Measurements from ENCODE around the gene MECP2. TPM values are rescaled to one million over a fixed set of nuclear protein-coding genes. Genes with fewer than 3 reads are reported as not detected.

Gene MECP2
- total and polyA plus RNA-seq, 2 experiments from 2014 or later = 18.1 to 19.4 TPM

DNA sequence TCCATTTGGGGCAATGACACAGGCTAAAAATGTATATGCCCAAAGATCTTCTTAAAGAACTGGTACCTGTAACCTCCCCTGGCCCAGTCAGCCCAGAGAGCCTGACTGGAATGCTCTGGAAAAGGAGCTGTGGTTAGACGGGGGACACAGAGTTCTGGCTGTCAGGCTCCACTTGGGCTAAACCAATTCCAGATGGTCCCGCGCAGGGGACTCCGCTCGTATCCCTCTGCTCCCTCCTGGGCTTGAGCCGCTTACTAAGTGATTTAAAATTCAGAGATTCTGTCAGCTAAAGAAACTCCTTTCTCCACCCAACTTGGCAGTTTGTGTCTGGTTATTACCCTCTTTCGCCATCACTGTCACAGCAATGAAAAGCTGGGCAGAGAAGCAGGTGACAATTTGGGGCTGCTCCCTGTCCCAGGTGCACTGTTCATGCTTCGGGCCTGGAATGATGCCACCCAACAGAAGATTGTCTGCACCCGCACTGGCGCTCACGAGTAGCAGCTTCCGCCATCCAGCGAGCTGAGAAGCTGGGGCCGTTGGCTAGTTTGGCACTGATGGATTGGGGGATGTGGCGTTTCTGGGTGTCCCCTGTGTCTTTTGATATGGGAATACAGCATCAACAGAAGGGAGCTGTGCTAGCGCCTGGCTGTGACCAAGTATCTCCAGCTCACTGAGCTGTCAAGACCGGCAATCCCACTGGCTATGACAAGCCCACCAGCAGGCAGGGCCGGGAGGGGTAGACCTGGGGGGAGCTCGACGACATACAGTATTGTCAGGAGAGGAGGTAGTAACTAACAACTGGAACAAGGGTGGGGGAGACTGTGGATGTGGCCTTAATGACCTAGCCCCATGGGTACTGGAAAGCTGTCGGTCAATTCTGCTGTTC lies 71.1 kb downstream of the MECP2 start:
- H3K4me1 ChIP-seq (ENCODE audit: insufficient read depth) = no peaks in the 10 kb centered on the region
- H3K9me3 ChIP-seq (ENCODE audit: low read depth) = no peaks in the 10 kb centered on the region
- H4K20me1 ChIP-seq (ENCODE audit: insufficient read depth, poor library complexity, severe bottlenecking) = no peaks in the 10 kb centered on the region
- WGBS (ENCODE audit: low lambda C conversion rate, missing lambda C conversion rate) = 88% methylated on average over 21 of the region's 21 CpGs
- no peak for DNase-seq (ENCODE audit: low spot score)
- TF ChIP-seq, protein P1, sequence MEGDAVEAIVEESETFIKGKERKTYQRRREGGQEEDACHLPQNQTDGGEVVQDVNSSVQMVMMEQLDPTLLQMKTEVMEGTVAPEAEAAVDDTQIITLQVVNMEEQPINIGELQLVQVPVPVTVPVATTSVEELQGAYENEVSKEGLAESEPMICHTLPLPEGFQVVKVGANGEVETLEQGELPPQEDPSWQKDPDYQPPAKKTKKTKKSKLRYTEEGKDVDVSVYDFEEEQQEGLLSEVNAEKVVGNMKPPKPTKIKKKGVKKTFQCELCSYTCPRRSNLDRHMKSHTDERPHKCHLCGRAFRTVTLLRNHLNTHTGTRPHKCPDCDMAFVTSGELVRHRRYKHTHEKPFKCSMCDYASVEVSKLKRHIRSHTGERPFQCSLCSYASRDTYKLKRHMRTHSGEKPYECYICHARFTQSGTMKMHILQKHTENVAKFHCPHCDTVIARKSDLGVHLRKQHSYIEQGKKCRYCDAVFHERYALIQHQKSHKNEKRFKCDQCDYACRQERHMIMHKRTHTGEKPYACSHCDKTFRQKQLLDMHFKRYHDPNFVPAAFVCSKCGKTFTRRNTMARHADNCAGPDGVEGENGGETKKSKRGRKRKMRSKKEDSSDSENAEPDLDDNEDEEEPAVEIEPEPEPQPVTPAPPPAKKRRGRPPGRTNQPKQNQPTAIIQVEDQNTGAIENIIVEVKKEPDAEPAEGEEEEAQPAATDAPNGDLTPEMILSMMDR (IDR thresholded peaks at IDR 0.05; ENCODE audit: poor library complexity) = no peak
- TF ChIP-seq EZH2 (IDR thresholded peaks at IDR 0.05; ENCODE audit: borderline replicate concordance) = no peak
- no peak for TF ChIP-seq EZH2phosphoT487 (IDR thresholded peaks at IDR 0.05; ENCODE audit: low read depth, severe bottlenecking, unreplicated experiment)
- H2AFZ ChIP-seq = no peak overlapping the region
- H3K9me2 ChIP-seq (replicated peaks; ENCODE audit: insufficient read depth) = no peaks in the 10 kb centered on the region
- no peak overlapping the region for H3K27ac ChIP-seq
- H3K27me3 ChIP-seq = no peaks in the 10 kb centered on the region
- no peak overlapping the region for H3K4me2 ChIP-seq
- no peak overlapping the region for H3K4me3 ChIP-seq
- no peaks in the 10 kb centered on the region for H3K79me2 ChIP-seq
- no peaks in the 10 kb centered on the region for H3K36me3 ChIP-seq (replicated peaks; ENCODE audit: insufficient read depth, low read depth)

DNA sequence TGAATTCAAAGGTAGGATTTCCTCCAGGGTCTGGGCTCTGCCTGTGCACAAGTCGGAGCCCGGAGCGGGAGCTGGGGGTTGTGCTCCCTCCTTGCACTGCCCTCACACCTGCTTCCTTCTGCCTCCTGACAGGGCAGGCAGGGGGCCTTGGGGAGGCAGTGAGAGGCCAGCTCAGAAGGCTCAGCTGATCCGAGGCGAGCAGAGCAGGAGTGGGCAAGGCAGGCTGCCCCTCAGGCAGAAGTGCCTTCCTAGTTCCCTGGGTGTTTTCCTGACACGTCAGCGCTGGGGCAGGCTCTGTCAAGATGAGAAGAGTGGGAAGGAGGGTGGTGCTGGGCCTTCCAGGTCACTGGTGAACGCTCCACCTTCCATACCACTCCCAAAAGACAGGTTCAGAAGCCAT lies 72.3 kb downstream of the MECP2 start:
- H2AFZ ChIP-seq = no peak overlapping the region
- no peaks in the 10 kb centered on the region for H3K79me2 ChIP-seq
- H3K27ac ChIP-seq = no peak overlapping the region
- TF ChIP-seq, protein P1 (IDR thresholded peaks at IDR 0.05; ENCODE audit: poor library complexity) = no peak
- TF ChIP-seq EZH2 (IDR thresholded peaks at IDR 0.05; ENCODE audit: borderline replicate concordance) (no peak), EZH2phosphoT487 (IDR thresholded peaks at IDR 0.05; ENCODE audit: low read depth, severe bottlenecking, unreplicated experiment) (no peak)
- H3K9me2 ChIP-seq (replicated peaks; ENCODE audit: insufficient read depth) = no peaks in the 10 kb centered on the region
- WGBS (ENCODE audit: low lambda C conversion rate, missing lambda C conversion rate) = 83% methylated on average over 8 of the region's 8 CpGs
- H3K9me3 ChIP-seq (ENCODE audit: low read depth) = no peaks in the 10 kb centered on the region
- no peak overlapping the region for H3K4me3 ChIP-seq
- no peaks in the 10 kb centered on the region for H3K27me3 ChIP-seq
- no peaks in the 10 kb centered on the region for H3K36me3 ChIP-seq (replicated peaks; ENCODE audit: insufficient read depth, low read depth)
- H3K4me1 ChIP-seq (ENCODE audit: insufficient read depth) = peaks cover 8% of the 10 kb centered on the region
- no peaks in the 10 kb centered on the region for H4K20me1 ChIP-seq (ENCODE audit: insufficient read depth, poor library complexity, severe bottlenecking)
- DNase-seq (ENCODE audit: low spot score) = no peak
- no peak overlapping the region for H3K4me2 ChIP-seq

DNA sequence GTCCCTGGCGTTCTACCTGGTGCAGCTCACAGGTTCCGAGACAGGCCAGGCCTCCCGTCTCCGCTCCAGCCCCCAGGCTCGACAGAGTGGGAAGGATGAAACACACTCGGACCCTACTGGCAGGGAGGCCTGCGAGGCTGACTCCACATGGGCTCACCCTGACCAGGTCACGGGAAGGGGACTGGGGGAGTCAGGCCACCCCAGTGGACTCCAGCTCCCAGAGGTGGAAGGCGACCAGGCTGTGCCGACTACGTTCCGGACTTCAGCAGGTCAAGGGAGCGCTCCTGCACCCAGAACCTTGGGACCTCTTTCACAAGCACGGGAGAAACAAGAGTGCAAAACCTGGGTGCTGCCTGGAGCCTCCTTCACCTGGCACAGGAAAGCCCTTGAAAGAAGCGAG lies 73.2 kb downstream of the MECP2 start:
- H2AFZ ChIP-seq = no peak overlapping the region

More for the DNA sequence above, 73.2 kb downstream of the MECP2 start:
- no peak for DNase-seq (ENCODE audit: low spot score)
- Histone ChIP-seq H3K79me2 (no peaks in the 10 kb centered on the region), H3K4me3 (no peak overlapping the region), H3K9me3 (ENCODE audit: low read depth) (no peaks in the 10 kb centered on the region), H3K4me1 (ENCODE audit: insufficient read depth) (peaks cover 10% of the 10 kb centered on the region), H4K20me1 (ENCODE audit: insufficient read depth, poor library complexity, severe bottlenecking) (no peaks in the 10 kb centered on the region), H3K27me3 (no peaks in the 10 kb centered on the region), H3K36me3 (replicated peaks; ENCODE audit: insufficient read depth, low read depth) (no peaks in the 10 kb centered on the region), H3K9me2 (replicated peaks; ENCODE audit: insufficient read depth) (no peaks in the 10 kb centered on the region), H3K4me2 (no peak overlapping the region), H3K27ac (no peak overlapping the region)
- TF ChIP-seq EZH2 (IDR thresholded peaks at IDR 0.05; ENCODE audit: borderline replicate concordance) (no peak), EZH2phosphoT487 (IDR thresholded peaks at IDR 0.05; ENCODE audit: low read depth, severe bottlenecking, unreplicated experiment) (no peak)
- TF ChIP-seq, protein P1 (IDR thresholded peaks at IDR 0.05; ENCODE audit: poor library complexity) = no peak
- 88% methylated on average over 15 of the region's 15 CpGs for WGBS (ENCODE audit: low lambda C conversion rate, missing lambda C conversion rate)

Measured in hepatocyte (in vitro differentiated cells).